Neutrophil (primary cell): ENCODE measurements around the gene TTN.
A peak's percentile ranks its signal among the peaks of the same experiment; 100 is the strongest.

Source experiments
- H3K27ac ChIP-seq: fragments of 200-600 bp; sonication (generic); 2 replicates; pipeline ENCODE4 v1.5.1; 2016; ENCODE audit warnings: mild to moderate bottlenecking, moderate library complexity
- H3K27me3 ChIP-seq: fragments of 200-600 bp; sonication (generic); 2 replicates; pipeline ENCODE4 v1.6.0; 2016; ENCODE audit warnings: mild to moderate bottlenecking
- H3K36me3 ChIP-seq: fragments of 200-600 bp; sonication (generic); 2 replicates; pipeline ENCODE4 v1.5.1; 2017
- H3K4me1 ChIP-seq, 2 experiments: fragments of 200-600 bp in 1 of 2; sonication (generic) in 1 of 2; 1 replicate in 1 of 2; 2 replicates in 1 of 2; pipeline versions ENCODE4 v1.5.1 to v1.6.1; 2013 to 2016; ENCODE audit warnings: low read depth in 1 of 2, low read length in 1 of 2, mild to moderate bottlenecking in 1 of 2, moderate library complexity in 1 of 2; ENCODE audit not compliant: control insufficient read depth in 1 of 2, insufficient read depth in 1 of 2
- H3K4me3 ChIP-seq, 2 experiments: fragments of 200-600 bp in 1 of 2; sonication (generic) in 1 of 2; 1 replicate in 1 of 2; 2 replicates in 1 of 2; pipeline ENCODE4 v1.5.1; 2013 to 2016; ENCODE audit warnings: low read depth in 1 of 2, low read length in 1 of 2, mild to moderate bottlenecking in 1 of 2, moderate library complexity in 1 of 2
- H3K9me3 ChIP-seq: fragments of 200-600 bp; sonication (generic); 2 replicates; pipeline ENCODE4 v1.5.1; 2016
- CTCF ChIP-seq: fragments of 200-600 bp; sonication (generic); IDR thresholded peaks from 2 replicates; pipeline ENCODE4 v1.5.1; 2016; ENCODE audit warnings: antibody characterized with exemption

The TTN gene

GRCh38 chr2:178536037-178536436, 271.2 kb downstream of the TTN start:
- no peaks in the 10 kb centered on the region for H3K27me3 ChIP-seq
- H3K9me3 ChIP-seq = no peaks in the 10 kb centered on the region
- no peak for TF ChIP-seq CTCF
- H3K36me3 ChIP-seq = peaks cover 50% of the 10 kb centered on the region
- peak overlapping the region; percentile 92 for H3K27ac ChIP-seq
- no peak overlapping the region for H3K4me3 ChIP-seq
- peaks cover 55 to 63% of the 10 kb centered on the region in 2 experiments for H3K4me1 ChIP-seq

GRCh38 chr2:178531168-178531567, 276.1 kb downstream of the TTN start:
- Histone ChIP-seq H3K4me3 (peak overlapping the region; percentile 67 to 70), H3K4me1 (peaks cover 97 to 100% of the 10 kb centered on the region in 2 experiments), H3K27ac (peak overlapping the region; percentile 92), H3K9me3 (no peaks in the 10 kb centered on the region), H3K36me3 (peaks cover 9% of the 10 kb centered on the region), H3K27me3 (no peaks in the 10 kb centered on the region)
- TF ChIP-seq CTCF = no peak

GRCh38 chr2:178530625-178531142, 276.5 kb downstream of the TTN start:
- peak overlapping the region; percentile 92 for H3K27ac ChIP-seq
- TF ChIP-seq CTCF = no peak
- peaks cover 5% of the 10 kb centered on the region for H3K36me3 ChIP-seq

GRCh38 chr2:178530131-178530530, 277.1 kb downstream of the TTN start:
- Histone ChIP-seq H3K9me3 (no peaks in the 10 kb centered on the region), H3K4me3 (peak overlapping the region; percentile 67 to 70), H3K4me1 (peaks cover 94 to 96% of the 10 kb centered on the region in 2 experiments), H3K27ac (peak overlapping the region; percentile 92), H3K27me3 (no peaks in the 10 kb centered on the region), H3K36me3 (no peaks in the 10 kb centered on the region)
- TF ChIP-seq CTCF = no peak

More at GRCh38 chr2:178530625-178531142, 276.5 kb downstream of the TTN start:
- H3K27me3 ChIP-seq = no peaks in the 10 kb centered on the region
- no peaks in the 10 kb centered on the region for H3K9me3 ChIP-seq
- peaks cover 99 to 100% of the 10 kb centered on the region in 2 experiments for H3K4me1 ChIP-seq
- H3K4me3 ChIP-seq = peak overlapping the region; percentile 67 to 70

- no peak for TF ChIP-seq CTCF
- H3K27me3 ChIP-seq = no peaks in the 10 kb centered on the region
- H3K27ac ChIP-seq = peak overlapping the region; percentile 92
- H3K9me3 ChIP-seq = no peaks in the 10 kb centered on the region
- H3K4me1 ChIP-seq = peaks cover 89 to 91% of the 10 kb centered on the region in 2 experiments
- H3K36me3 ChIP-seq = no peaks in the 10 kb centered on the region
- peak overlapping the region in 1 of 2 experiments; percentile 67 for H3K4me3 ChIP-seq
These were observed 278.0 kb downstream of the TTN start for GRCh38 chr2:178529194-178529593.
